ENCODE measurements around the gene SLC25A42. TPM values are rescaled to one million over a fixed set of nuclear protein-coding genes. Genes with fewer than 3 reads are reported as not detected.

SLC25A42 gene
- total and polyA plus RNA-seq, 2 of the 13 experiments (the other 11 are each of a cell fraction or from before 2014, with no cell fraction given), result 12.8 to 18.3 TPM

DNA sequence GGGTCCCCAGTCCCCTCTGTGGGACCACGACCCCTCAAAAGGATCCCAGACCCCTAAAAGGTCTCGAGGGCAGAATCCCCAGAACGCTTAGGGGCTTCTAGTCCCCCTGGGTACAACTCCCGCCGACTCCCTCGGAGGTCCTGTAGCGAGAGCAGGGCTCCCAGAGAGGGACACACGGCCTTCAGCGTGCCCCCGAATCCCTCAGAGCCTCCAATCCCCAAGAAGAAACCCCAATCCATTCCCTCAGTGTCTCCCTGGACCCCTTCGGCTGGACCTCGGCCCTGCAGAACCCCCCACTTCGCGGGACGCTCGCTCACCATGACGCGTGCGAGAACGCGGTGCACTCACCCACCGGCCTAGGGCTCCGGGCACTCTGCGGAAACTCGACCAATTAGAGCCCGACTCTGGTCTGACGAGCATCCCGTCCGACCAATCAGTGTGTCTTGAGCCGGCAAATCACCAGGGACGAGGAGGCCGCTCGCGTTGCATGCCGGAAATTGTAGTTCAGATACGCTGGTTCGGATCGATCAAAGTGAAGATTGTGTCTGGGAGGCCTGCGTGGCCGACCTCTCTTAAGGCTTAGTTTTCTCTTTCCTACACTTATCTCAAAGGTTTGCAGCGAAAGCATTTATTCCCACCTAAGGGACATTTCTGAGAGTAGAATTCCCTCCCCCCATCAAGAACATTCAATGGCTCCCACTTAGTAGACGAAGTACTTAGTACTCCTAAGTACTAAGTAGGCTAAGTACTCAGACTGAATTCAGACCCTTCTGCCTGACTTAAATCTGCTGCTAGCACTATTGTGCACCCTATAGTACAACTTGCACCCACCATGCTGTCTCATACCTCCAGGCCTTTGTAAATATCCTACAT is 74.6 kb downstream of the SLC25A42 start, which contains the start of gene TMEM161A (continued):
- TF ChIP-seq REXO4 (CRISPR knock-in tag; IDR thresholded peaks at IDR 0.05; ENCODE audit: borderline replicate concordance) (no peak), KDM5B (CRISPR knock-in tag; IDR thresholded peaks at IDR 0.05; ENCODE audit: borderline replicate concordance) (peak; percentile 78; the same call in 1 of the 2 replicates), MLX (CRISPR knock-in tag; IDR thresholded peaks at IDR 0.05) (0 out of 2 replicates have a peak, but pooled peaks have one; percentile 14), ZNF605 (CRISPR knock-in tag; IDR thresholded peaks at IDR 0.05) (no peak), FOSL2 (CRISPR knock-in tag; IDR thresholded peaks at IDR 0.05) (no peak; the same call in 1 of the 2 replicates), JDP2 (CRISPR knock-in tag; IDR thresholded peaks at IDR 0.05; ENCODE audit: borderline replicate concordance) (no peak), KLF12 (CRISPR knock-in tag; IDR thresholded peaks at IDR 0.05; ENCODE audit: borderline replicate concordance) (0 out of 2 replicates have a peak, but pooled peaks have one; percentile 24), ZNF841 (CRISPR knock-in tag; IDR thresholded peaks at IDR 0.05; ENCODE audit: borderline replicate concordance) (no peak), SMARCC2 (IDR thresholded peaks at IDR 0.05) (no peak), LRRFIP1 (CRISPR knock-in tag; conservative IDR thresholded peaks at IDR 0.05) (no peak), ZNF614 (CRISPR knock-in tag; IDR thresholded peaks at IDR 0.05; ENCODE audit: borderline replicate concordance) (no peak), TBL1XR1 (IDR thresholded peaks at IDR 0.05; ENCODE audit: borderline replicate concordance, low read length, partially characterized antibody) (no peak), ZBTB10 (CRISPR knock-in tag; IDR thresholded peaks at IDR 0.05; ENCODE audit: borderline replicate concordance) (peak; percentile 44; the same call in 1 of the 2 replicates), RAD51 (IDR thresholded peaks at IDR 0.05; ENCODE audit: borderline replicate concordance) (no peak), TP53 (CRISPR knock-in tag; conservative IDR thresholded peaks at IDR 0.05) (0 out of 2 replicates have a peak, but pooled peaks have one; percentile 20), POGZ (CRISPR knock-in tag; IDR thresholded peaks at IDR 0.05) (peak; percentile 36; the same call in 1 of the 2 replicates), ZKSCAN1 (IDR thresholded peaks at IDR 0.05; ENCODE audit: low read length) (no peak), HBP1 (CRISPR knock-in tag; IDR thresholded peaks at IDR 0.05; ENCODE audit: low read depth) (no peak), ZNF780A (CRISPR knock-in tag; IDR thresholded peaks at IDR 0.05) (no peak)

Data from HepG2 (cell line).